Esophagus squamous epithelium (tissue), 4 donors: ENCODE measurements around the gene ATP11A.

ENCODE experiments used
- CTCF ChIP-seq, 6 experiments: fragments of 450-650 bp in 4 of 6; fragments of 200-600 bp in 2 of 6; sonication (generic) in 2 of 6; IDR thresholded peaks; one replicate each; pipeline ENCODE4 v1.5.1; 2016 to 2019; ENCODE audit warnings: antibody characterized with exemption in 6 of 6, mild to moderate bottlenecking in 4 of 6, moderate library complexity in 4 of 6
- POLR2A ChIP-seq, 4 donors: fragments of 450-650 bp; IDR thresholded peaks; one replicate each; pipeline ENCODE4 v1.6.1; 2017; ENCODE audit warnings: antibody characterized with exemption in 4 of 4, mild to moderate bottlenecking in 4 of 4, moderate library complexity in 3 of 4

DNA sequence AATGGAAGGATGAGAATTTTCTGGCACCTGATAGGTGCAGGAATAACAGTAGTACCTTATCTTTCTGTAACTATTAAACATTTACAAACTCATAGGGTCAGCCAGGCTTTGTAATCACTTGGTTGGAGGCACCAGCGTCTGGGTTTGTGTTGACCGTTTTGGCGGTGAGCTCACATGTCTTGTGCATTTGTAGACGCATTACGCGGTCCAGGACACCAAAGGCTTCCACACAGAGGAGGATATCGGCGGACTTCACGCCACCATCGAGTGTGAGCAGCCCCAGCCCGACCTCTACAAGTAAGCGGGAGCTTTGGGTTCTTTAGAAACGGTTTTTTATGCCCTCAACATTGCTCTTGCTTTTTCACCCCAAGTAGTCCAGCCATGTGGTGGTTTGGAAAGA lies 129.3 kb downstream of the ATP11A start:
- no peak for TF ChIP-seq CTCF (IDR thresholded peaks at IDR 0.05)
- no peak for TF ChIP-seq POLR2A (IDR thresholded peaks at IDR 0.05)
